GM10266 (cell line): ENCODE data around the gene ACTL8.

Experiments used
- DNase-seq: peaks from one replicate; pipeline ENCODE4 v3.0.0; 2012; ENCODE audit errors: extremely low spot score
- TF ChIP-seq, protein P1 (sequence below): IDR thresholded peaks from 2 replicates; pipeline ENCODE4 v1.5.1; 2012; ENCODE audit warnings: mild to moderate bottlenecking, low read depth; ENCODE audit not compliant: control insufficient read depth, insufficient read depth; ENCODE audit errors: missing control alignments

The ACTL8 gene

DNA sequence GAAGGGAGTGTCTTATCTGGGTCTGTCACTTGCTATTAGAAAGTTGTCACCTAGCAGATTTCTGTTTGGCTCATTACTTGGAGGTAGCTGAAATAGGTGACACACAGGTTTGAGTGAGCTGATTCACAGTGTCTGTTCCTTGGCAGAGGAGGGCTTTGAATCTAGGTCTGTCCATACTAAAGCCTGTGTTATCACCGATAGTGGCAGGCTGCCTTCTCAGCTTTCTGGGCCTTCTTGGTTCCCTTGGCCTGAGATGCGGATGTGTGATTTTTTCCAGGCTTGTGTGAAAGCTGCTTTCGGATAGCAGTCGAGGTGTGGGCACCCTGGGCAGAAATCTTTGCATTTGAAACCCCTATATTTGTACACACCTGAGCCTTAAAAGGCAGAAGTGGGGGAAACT lies 73.9 kb downstream of the ACTL8 start:
- TF ChIP-seq, protein P1, sequence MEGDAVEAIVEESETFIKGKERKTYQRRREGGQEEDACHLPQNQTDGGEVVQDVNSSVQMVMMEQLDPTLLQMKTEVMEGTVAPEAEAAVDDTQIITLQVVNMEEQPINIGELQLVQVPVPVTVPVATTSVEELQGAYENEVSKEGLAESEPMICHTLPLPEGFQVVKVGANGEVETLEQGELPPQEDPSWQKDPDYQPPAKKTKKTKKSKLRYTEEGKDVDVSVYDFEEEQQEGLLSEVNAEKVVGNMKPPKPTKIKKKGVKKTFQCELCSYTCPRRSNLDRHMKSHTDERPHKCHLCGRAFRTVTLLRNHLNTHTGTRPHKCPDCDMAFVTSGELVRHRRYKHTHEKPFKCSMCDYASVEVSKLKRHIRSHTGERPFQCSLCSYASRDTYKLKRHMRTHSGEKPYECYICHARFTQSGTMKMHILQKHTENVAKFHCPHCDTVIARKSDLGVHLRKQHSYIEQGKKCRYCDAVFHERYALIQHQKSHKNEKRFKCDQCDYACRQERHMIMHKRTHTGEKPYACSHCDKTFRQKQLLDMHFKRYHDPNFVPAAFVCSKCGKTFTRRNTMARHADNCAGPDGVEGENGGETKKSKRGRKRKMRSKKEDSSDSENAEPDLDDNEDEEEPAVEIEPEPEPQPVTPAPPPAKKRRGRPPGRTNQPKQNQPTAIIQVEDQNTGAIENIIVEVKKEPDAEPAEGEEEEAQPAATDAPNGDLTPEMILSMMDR = no peak
- DNase-seq = no peak

DNA sequence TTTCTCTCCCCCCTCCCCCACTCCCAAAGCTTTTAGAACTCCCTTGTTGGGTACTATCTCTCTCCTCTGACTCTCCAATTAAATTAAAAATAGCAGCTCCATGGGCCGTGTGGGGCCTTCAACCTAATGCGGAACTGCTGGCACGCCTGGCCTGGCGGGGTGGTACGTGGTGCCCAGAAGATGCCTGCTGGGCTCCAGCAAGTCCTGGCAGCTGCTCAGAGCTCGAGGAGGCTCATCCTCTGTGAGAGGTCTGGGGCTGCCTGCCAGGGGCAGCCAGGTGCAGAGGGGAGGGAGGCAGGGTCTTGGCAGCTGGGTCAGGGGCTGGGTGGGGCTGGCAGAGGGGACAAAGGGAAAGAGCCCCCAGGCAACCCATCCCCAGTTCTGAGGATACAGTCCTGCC lies 74.4 kb downstream of the ACTL8 start:
- TF ChIP-seq, protein P1 = no peak
- no peak for DNase-seq

DNA sequence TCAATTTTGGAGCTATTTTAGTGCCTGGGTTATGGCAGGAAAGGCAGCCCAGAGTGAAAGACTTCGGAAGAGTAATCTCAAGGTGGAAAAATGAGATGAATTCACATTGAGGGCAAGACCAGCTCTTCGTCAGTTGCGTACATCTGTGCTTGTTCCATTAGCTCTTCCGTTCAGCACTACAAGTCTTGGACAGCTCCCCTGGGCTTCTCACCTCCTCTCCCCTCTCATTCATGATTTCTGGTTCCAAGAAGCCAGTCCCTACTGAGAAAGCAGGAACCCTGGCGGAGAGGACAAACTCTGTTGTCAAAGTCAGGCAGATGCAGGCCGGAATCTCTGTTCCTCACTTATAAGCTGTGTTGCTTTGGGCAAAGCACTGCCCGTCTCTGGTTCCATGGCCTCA lies 76.5 kb downstream of the ACTL8 start:
- DNase-seq = no peak

GRCh38 chr1:17833661-17834501 lies 78.7 kb downstream of the ACTL8 start:
- DNase-seq = no peak
- TF ChIP-seq, protein P1 = no peak

More for the DNA sequence above, 76.5 kb downstream of the ACTL8 start:
- TF ChIP-seq, protein P1 = no peak

- no peak for DNase-seq
- TF ChIP-seq, protein P1 = no peak
Observed at GRCh38 chr1:17834561-17835100, 79.5 kb downstream of the ACTL8 start.

DNA sequence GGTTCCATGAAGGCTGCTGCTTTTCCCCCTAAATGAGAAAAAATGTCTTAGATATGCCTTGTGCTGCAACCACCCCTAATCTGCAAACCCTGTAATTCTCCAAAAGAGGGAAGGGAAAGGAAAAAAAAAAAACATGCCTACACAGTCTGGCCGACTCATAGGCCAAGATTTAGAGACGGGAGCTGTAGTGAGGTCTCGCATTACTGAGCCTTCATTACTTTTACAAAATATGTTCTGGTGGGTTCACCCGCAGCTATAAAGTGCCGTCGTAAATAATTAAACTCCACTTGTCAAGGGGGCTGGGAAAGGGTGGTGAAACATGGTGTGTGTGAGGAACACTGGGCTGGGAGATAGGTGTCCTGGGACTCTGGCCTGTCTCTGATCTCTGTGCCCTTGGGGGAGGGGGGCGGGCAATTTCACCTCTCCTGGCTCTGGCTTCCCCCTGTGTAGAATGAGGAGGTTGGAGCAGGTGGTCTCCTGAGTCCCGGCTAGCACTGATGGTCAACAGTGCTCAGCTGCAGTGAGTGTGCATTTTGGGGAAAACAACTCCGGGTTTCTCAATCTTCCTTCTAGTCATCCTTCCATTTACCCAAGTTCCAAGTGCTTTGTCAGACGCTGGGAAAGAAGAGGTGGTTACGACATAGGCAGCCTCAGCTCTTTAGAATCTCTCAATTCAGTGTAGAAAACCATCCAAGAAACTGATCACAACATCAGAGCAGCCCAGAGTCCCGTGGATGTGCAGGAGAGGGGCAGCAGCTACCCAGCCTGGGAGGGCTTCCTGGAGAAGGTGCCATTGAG lies 82.3 kb downstream of the ACTL8 start:
- TF ChIP-seq, protein P1 = no peak

More for the DNA sequence above, 82.3 kb downstream of the ACTL8 start:
- no peak for DNase-seq
